Body of pancreas (tissue), 4 donors: ENCODE data around the gene TTC7B.

Experiments
- CTCF ChIP-seq, 7 experiments: fragments of 450-650 bp in 4 of 7; fragments of 200-600 bp in 3 of 7; sonication (generic) in 3 of 7; IDR thresholded peaks; one replicate each; pipeline ENCODE4 v1.5.1; 2016 to 2019; ENCODE audit warnings: antibody characterized with exemption in 7 of 7
- POLR2A ChIP-seq, 3 donors: fragments of 450-650 bp; IDR thresholded peaks; one replicate each; pipeline ENCODE4 v1.6.1; 2016; ENCODE audit warnings: antibody characterized with exemption in 3 of 3, mild to moderate bottlenecking in 2 of 3

GRCh38 chr14:90560991-90561390 lies 255.2 kb downstream of the TTC7B start:
- TF ChIP-seq CTCF (IDR thresholded peaks at IDR 0.05) = no peak
- no peak for TF ChIP-seq POLR2A (IDR thresholded peaks at IDR 0.05)
